HPDE6-E6E7 (cell line): Measurements from ENCODE around the gene TOGARAM1.

Source experiments
- DNase-seq: peaks from one replicate; pipeline ENCODE4 v3.0.0; 2011; ENCODE audit warnings: missing footprints; ENCODE audit errors: extremely low spot score

The TOGARAM1 gene

GRCh38 chr14:45084946-45085346 lies 123.0 kb downstream of the TOGARAM1 start:
- no peak for DNase-seq

GRCh38 chr14:45089813-45090212 lies 127.8 kb downstream of the TOGARAM1 start:
- peak; percentile 63 for DNase-seq

- DNase-seq = peak; percentile 8
Observed at GRCh38 chr14:45091710-45092109, 129.7 kb downstream of the TOGARAM1 start.

- DNase-seq = no peak
Observed at GRCh38 chr14:45094275-45094674, 132.3 kb downstream of the TOGARAM1 start.

GRCh38 chr14:45095143-45095542 lies 133.2 kb downstream of the TOGARAM1 start:
- no peak for DNase-seq

- DNase-seq = no peak
Observed at GRCh38 chr14:45096218-45096617, 134.2 kb downstream of the TOGARAM1 start.

- DNase-seq = no peak
Observed at GRCh38 chr14:45103806-45104205, 141.8 kb downstream of the TOGARAM1 start.

GRCh38 chr14:45104561-45104960 lies 142.6 kb downstream of the TOGARAM1 start:
- no peak for DNase-seq

GRCh38 chr14:45112896-45113781 lies 151.1 kb downstream of the TOGARAM1 start:
- no peak for DNase-seq

- no peak for DNase-seq
Observed at GRCh38 chr14:45114327-45114726, 152.3 kb downstream of the TOGARAM1 start.

GRCh38 chr14:45118594-45118993 lies 156.6 kb downstream of the TOGARAM1 start:
- DNase-seq = no peak

- no peak for DNase-seq
Observed at GRCh38 chr14:45120096-45120495, 158.1 kb downstream of the TOGARAM1 start.

- DNase-seq = no peak
Observed at GRCh38 chr14:45123271-45123670, 161.3 kb downstream of the TOGARAM1 start.
